WTC11 (cell line): ENCODE results near the gene BBS2. TPM values are rescaled to one million over a fixed set of nuclear protein-coding genes. Genes with fewer than 3 reads are reported as not detected.

Experiments used
- ATAC-seq: fragments of 200-7000 bp; cut with Tn5 transposase; 2 replicates; pipeline ENCODE4 v1.10.0; 2021; ENCODE audit warnings: mild to moderate bottlenecking, moderate library complexity
- CTCF ChIA-PET: fragments of 300-600 bp; sonication (Branson Sonifier 250); formaldehyde crosslinking; loops from one replicate; lab custom pipeline; 2021; ENCODE audit warnings: antibody characterized with exemption; lab: Charles Lee
- POLR2A ChIA-PET: fragments of 350-600 bp; sonication (Branson Sonifier 250); formaldehyde crosslinking; loops from one replicate; lab custom pipeline; 2021; ENCODE audit warnings: antibody characterized with exemption; lab: Charles Lee
- DNase-seq: peaks from one replicate; pipeline ENCODE4 v3.0.0; 2021; ENCODE audit warnings: low spot score
- H3K27ac Mint-ChIP-seq: 2 replicates; pipeline ENCODE4 v1.8.0; 2021; ENCODE audit warnings: mixed read lengths
- H3K27me3 Mint-ChIP-seq: 2 replicates; pipeline ENCODE4 v1.8.0; 2021; ENCODE audit warnings: low read depth, mild to moderate bottlenecking, moderate library complexity, mixed read lengths
- H3K36me3 Mint-ChIP-seq: 2 replicates; pipeline ENCODE4 v1.8.0; 2021; ENCODE audit warnings: mixed read lengths
- H3K4me1 Mint-ChIP-seq: 2 replicates; pipeline ENCODE4 v1.8.0; 2022; ENCODE audit warnings: mixed read lengths
- H3K4me3 Mint-ChIP-seq: 2 replicates; pipeline ENCODE4 v1.8.0; 2021; ENCODE audit warnings: mild to moderate bottlenecking, moderate library complexity, mixed read lengths
- H3K9me3 Mint-ChIP-seq: 2 replicates; pipeline ENCODE4 v1.8.0; 2021; ENCODE audit warnings: mixed read lengths
- ERG ChIP-seq: fragments of 250-450 bp; sonication (Bioruptor Pico); IDR thresholded peaks from 2 replicates; pipeline ENCODE4 v1.8.0; 2021; ENCODE audit warnings: mild to moderate bottlenecking
- IRF2 ChIP-seq: sonication (generic); formaldehyde crosslinking; IDR thresholded peaks from 2 replicates; pipeline ENCODE4 v1.8.0; 2022; ENCODE audit warnings: low read depth, missing genetic modification reagents, borderline replicate concordance
- MYBL2 ChIP-seq: sonication (generic); formaldehyde crosslinking; IDR thresholded peaks from 2 replicates; pipeline ENCODE4 v1.8.1; 2023; ENCODE audit warnings: mild to moderate bottlenecking, moderate library complexity, missing genetic modification reagents
- NR3C1 ChIP-seq: sonication (generic); formaldehyde crosslinking; conservative IDR thresholded peaks from 2 replicates; pipeline ENCODE4 v1.8.1; 2023; ENCODE audit warnings: low read depth, mild to moderate bottlenecking, missing genetic modification reagents
- SOX15 ChIP-seq: fragments of 250-450 bp; sonication (Bioruptor Pico); IDR thresholded peaks from 2 replicates; pipeline ENCODE4 v1.9.0; 2021; ENCODE audit warnings: mild to moderate bottlenecking
- SP1 ChIP-seq: sonication (generic); formaldehyde crosslinking; conservative IDR thresholded peaks from 2 replicates; pipeline ENCODE4 v1.8.1; 2022; ENCODE audit warnings: missing genetic modification reagents
- ZBTB21 ChIP-seq: sonication (generic); formaldehyde crosslinking; IDR thresholded peaks from 2 replicates; pipeline ENCODE4 v1.8.1; 2023; ENCODE audit warnings: mild to moderate bottlenecking, missing genetic modification reagents, borderline replicate concordance
- ZBTB43 ChIP-seq: sonication (generic); formaldehyde crosslinking; IDR thresholded peaks from 2 replicates; pipeline ENCODE4 v1.8.1; 2023; ENCODE audit warnings: mild to moderate bottlenecking, missing genetic modification reagents
- ZNF219 ChIP-seq: sonication (generic); formaldehyde crosslinking; IDR thresholded peaks from 2 replicates; pipeline ENCODE4 v1.8.0; 2023; ENCODE audit warnings: missing genetic modification reagents, mild to moderate bottlenecking, borderline replicate concordance
- ZNF232 ChIP-seq: sonication (generic); formaldehyde crosslinking; IDR thresholded peaks from 2 replicates; pipeline ENCODE4 v1.8.0; 2022; ENCODE audit warnings: mild to moderate bottlenecking, missing genetic modification reagents
- total RNA-seq: library from RNA; stranded (reverse); gene quantifications from 3 replicates; pipeline ENCODE4 v1.2.3, GENCODE V29; 2021
- TF ChIP-seq, protein P1 (sequence below): sonication (generic); formaldehyde crosslinking; IDR thresholded peaks from 2 replicates; pipeline ENCODE4 v1.8.0; 2022; ENCODE audit warnings: mild to moderate bottlenecking, missing genetic modification reagents
- TF ChIP-seq, protein P2 (sequence below): sonication (generic); formaldehyde crosslinking; conservative IDR thresholded peaks from 2 replicates; pipeline ENCODE4 v1.8.1; 2023; ENCODE audit warnings: mild to moderate bottlenecking, low read depth, missing genetic modification reagents, moderate library complexity
- TF ChIP-seq, protein P3 (sequence below): sonication (generic); formaldehyde crosslinking; IDR thresholded peaks from 2 replicates; pipeline ENCODE4 v1.8.1; 2022; ENCODE audit warnings: low read depth, missing genetic modification reagents, borderline replicate concordance
- TF ChIP-seq, protein P4 (sequence below): sonication (generic); formaldehyde crosslinking; IDR thresholded peaks from 2 replicates; pipeline ENCODE4 v1.8.0; 2023; ENCODE audit warnings: mild to moderate bottlenecking, missing genetic modification reagents
- TF ChIP-seq, protein P5 (sequence below): fragments of 250-450 bp; sonication (Bioruptor Pico); IDR thresholded peaks from 2 replicates; pipeline ENCODE4 v2.1.2; 2022; ENCODE audit warnings: mild to moderate bottlenecking, moderate library complexity

BBS2 gene
- total RNA-seq, 1 experiment from 2014 or later: 19.1 TPM

DNA sequence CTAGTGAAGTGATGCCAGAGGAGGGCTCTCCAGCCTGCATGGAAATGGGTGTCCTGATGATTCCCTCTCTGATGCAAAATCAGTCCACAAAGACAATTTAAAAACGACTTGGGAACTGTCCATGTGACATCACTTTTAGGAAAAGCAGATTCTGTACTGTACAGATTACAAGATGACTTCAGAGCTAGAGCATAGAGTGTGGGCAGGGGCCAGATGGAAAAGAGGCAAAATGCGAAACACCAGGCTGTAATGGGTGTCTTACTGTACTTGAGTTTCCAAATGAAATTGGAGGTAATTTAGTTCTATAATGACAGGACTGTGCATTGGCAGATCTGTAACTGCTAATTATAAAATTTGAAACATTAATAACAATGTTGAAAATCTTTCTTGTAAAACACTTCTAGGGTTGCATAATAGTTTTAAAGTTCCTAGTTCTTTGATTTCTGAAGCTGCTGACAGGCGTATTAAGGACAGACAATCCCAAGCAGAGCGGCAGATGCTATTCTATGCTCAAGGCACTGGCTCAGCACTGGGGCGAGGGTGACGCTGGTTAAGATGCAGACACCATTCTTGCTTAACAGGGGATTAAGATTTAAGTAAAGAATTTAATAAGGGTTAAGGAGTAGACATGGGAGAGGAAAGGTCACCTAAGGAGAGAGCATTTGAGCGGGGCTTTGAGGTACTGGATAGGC lies 38.9 kb downstream of the BBS2 start:
- no peak for TF ChIP-seq ERG
- no peak for TF ChIP-seq ZBTB43 (CRISPR knock-in tag)
- TF ChIP-seq, protein P1, sequence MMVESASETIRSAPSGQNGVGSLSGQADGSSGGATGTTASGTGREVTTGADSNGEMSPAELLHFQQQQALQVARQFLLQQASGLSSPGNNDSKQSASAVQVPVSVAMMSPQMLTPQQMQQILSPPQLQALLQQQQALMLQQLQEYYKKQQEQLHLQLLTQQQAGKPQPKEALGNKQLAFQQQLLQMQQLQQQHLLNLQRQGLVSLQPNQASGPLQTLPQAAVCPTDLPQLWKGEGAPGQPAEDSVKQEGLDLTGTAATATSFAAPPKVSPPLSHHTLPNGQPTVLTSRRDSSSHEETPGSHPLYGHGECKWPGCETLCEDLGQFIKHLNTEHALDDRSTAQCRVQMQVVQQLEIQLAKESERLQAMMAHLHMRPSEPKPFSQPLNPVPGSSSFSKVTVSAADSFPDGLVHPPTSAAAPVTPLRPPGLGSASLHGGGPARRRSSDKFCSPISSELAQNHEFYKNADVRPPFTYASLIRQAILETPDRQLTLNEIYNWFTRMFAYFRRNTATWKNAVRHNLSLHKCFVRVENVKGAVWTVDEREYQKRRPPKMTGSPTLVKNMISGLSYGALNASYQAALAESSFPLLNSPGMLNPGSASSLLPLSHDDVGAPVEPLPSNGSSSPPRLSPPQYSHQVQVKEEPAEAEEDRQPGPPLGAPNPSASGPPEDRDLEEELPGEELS (CRISPR knock-in tag): no peak
- TF ChIP-seq SOX15 (CRISPR knock-in tag): no peak
- TF ChIP-seq NR3C1 (CRISPR knock-in tag): no peak
- TF ChIP-seq, protein P2, sequence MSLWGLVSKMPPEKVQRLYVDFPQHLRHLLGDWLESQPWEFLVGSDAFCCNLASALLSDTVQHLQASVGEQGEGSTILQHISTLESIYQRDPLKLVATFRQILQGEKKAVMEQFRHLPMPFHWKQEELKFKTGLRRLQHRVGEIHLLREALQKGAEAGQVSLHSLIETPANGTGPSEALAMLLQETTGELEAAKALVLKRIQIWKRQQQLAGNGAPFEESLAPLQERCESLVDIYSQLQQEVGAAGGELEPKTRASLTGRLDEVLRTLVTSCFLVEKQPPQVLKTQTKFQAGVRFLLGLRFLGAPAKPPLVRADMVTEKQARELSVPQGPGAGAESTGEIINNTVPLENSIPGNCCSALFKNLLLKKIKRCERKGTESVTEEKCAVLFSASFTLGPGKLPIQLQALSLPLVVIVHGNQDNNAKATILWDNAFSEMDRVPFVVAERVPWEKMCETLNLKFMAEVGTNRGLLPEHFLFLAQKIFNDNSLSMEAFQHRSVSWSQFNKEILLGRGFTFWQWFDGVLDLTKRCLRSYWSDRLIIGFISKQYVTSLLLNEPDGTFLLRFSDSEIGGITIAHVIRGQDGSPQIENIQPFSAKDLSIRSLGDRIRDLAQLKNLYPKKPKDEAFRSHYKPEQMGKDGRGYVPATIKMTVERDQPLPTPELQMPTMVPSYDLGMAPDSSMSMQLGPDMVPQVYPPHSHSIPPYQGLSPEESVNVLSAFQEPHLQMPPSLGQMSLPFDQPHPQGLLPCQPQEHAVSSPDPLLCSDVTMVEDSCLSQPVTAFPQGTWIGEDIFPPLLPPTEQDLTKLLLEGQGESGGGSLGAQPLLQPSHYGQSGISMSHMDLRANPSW (CRISPR knock-in tag): no peak
- TF ChIP-seq, protein P3, sequence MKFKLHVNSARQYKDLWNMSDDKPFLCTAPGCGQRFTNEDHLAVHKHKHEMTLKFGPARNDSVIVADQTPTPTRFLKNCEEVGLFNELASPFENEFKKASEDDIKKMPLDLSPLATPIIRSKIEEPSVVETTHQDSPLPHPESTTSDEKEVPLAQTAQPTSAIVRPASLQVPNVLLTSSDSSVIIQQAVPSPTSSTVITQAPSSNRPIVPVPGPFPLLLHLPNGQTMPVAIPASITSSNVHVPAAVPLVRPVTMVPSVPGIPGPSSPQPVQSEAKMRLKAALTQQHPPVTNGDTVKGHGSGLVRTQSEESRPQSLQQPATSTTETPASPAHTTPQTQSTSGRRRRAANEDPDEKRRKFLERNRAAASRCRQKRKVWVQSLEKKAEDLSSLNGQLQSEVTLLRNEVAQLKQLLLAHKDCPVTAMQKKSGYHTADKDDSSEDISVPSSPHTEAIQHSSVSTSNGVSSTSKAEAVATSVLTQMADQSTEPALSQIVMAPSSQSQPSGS: no peak
- TF ChIP-seq IRF2 (CRISPR knock-in tag): no peak
- TF ChIP-seq, protein P4, sequence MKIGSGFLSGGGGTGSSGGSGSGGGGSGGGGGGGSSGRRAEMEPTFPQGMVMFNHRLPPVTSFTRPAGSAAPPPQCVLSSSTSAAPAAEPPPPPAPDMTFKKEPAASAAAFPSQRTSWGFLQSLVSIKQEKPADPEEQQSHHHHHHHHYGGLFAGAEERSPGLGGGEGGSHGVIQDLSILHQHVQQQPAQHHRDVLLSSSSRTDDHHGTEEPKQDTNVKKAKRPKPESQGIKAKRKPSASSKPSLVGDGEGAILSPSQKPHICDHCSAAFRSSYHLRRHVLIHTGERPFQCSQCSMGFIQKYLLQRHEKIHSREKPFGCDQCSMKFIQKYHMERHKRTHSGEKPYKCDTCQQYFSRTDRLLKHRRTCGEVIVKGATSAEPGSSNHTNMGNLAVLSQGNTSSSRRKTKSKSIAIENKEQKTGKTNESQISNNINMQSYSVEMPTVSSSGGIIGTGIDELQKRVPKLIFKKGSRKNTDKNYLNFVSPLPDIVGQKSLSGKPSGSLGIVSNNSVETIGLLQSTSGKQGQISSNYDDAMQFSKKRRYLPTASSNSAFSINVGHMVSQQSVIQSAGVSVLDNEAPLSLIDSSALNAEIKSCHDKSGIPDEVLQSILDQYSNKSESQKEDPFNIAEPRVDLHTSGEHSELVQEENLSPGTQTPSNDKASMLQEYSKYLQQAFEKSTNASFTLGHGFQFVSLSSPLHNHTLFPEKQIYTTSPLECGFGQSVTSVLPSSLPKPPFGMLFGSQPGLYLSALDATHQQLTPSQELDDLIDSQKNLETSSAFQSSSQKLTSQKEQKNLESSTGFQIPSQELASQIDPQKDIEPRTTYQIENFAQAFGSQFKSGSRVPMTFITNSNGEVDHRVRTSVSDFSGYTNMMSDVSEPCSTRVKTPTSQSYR: no peak
- TF ChIP-seq, protein P5, sequence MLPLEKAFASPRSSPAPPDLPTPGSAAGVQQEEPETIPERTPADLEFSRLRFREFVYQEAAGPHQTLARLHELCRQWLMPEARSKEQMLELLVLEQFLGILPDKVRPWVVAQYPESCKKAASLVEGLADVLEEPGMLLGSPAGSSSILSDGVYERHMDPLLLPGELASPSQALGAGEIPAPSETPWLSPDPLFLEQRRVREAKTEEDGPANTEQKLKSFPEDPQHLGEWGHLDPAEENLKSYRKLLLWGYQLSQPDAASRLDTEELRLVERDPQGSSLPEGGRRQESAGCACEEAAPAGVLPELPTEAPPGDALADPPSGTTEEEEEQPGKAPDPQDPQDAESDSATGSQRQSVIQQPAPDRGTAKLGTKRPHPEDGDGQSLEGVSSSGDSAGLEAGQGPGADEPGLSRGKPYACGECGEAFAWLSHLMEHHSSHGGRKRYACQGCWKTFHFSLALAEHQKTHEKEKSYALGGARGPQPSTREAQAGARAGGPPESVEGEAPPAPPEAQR (CRISPR knock-in tag): no peak
- no peak for TF ChIP-seq ZNF232 (CRISPR knock-in tag)
- TF ChIP-seq ZNF219 (CRISPR knock-in tag): no peak
- TF ChIP-seq ZBTB21: no peak
- TF ChIP-seq SP1 (CRISPR knock-in tag): no peak
- no peak for TF ChIP-seq MYBL2
- ChIA-PET CTCF (interaction anchor here (1.9 kb wide), 1 partner anchor 66 kb away, joined by 5 read pairs; no protein-coding TSS in a partner anchor), POLR2A (interaction anchor here (0.6 kb wide), 2 partner anchors 13 to 68 kb away, joined by 3 read pairs; no protein-coding TSS in a partner anchor)
- DNase-seq: no peak
- Mint-ChIP-seq H3K9me3 (no peaks in the 10 kb centered on the region), H3K4me1 (0 out of 2 replicates have a peak, but pooled peaks cover 3% of the 10 kb centered on the region), H3K27me3 (no peaks in the 10 kb centered on the region), H3K36me3 (peaks cover 22% of the 10 kb centered on the region), H3K27ac (no peak overlapping the region), H3K4me3 (no peak overlapping the region)
- ATAC-seq: no peak
